Mammary epithelial cell (primary cell): ENCODE results near the gene VSIR.

Source experiments
- EZH2 ChIP-seq: IDR thresholded peaks from 2 replicates; pipeline ENCODE4 v1.6.1; 2012; ENCODE audit warnings: low read length, inconsistent platforms, borderline replicate concordance
- TF ChIP-seq, protein P1 (sequence below), 2 donors: IDR thresholded peaks in 1 of 2; conservative IDR thresholded peaks in 1 of 2; 2 replicates each; pipeline ENCODE4 v1.5.1; 2011 to 2012; ENCODE audit warnings: inconsistent platforms in 2 of 2, low read length in 2 of 2, mild to moderate bottlenecking in 2 of 2, control low read depth in 1 of 2, low read depth in 1 of 2; ENCODE audit not compliant: insufficient read depth in 1 of 2; ENCODE audit errors: extremely low read depth in 1 of 2

DNA sequence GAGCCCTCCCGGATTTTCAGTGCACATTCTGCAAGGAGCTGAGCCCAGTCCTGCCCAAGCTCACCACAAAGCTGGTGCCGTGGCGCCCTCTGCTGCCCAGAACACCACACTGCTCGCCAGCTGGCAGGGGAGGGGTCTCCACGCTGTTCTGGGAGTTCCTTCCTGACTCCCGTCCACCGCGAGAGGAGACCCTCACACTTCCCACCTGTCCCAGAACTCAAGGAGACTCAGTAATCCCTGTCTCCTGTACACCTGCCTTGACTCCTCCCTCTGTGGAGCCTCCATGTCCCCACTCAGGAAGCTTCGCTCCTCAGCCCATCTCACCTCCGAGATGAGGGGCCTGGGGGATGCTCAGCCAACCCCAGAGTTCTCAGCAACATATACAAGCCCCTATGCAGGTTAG lies 65.0 kb downstream of the VSIR start:
- no peak for TF ChIP-seq EZH2
- TF ChIP-seq, protein P1, sequence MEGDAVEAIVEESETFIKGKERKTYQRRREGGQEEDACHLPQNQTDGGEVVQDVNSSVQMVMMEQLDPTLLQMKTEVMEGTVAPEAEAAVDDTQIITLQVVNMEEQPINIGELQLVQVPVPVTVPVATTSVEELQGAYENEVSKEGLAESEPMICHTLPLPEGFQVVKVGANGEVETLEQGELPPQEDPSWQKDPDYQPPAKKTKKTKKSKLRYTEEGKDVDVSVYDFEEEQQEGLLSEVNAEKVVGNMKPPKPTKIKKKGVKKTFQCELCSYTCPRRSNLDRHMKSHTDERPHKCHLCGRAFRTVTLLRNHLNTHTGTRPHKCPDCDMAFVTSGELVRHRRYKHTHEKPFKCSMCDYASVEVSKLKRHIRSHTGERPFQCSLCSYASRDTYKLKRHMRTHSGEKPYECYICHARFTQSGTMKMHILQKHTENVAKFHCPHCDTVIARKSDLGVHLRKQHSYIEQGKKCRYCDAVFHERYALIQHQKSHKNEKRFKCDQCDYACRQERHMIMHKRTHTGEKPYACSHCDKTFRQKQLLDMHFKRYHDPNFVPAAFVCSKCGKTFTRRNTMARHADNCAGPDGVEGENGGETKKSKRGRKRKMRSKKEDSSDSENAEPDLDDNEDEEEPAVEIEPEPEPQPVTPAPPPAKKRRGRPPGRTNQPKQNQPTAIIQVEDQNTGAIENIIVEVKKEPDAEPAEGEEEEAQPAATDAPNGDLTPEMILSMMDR (conservative IDR thresholded peaks at IDR 0.05 in 1 of 2, IDR thresholded peaks at IDR 0.05 in 1 of 2; ENCODE audit: extremely low read depth in 1 of 2, insufficient read depth in 1 of 2, low read depth in 1 of 2, low read length in 2 of 2) = peak; percentile 79 to 87
